ENCODE measurements around the gene EXOC8.
"Not testable (repeated sequence)": the region's sequence is repeated elsewhere in the genome, so short reads cannot be mapped to it uniquely, and the experiment has no call there.

EXOC8 gene

GRCh38 chr1:231348856-231349255, 11.2 kb upstream of the EXOC8 start:
- DNase-seq: not testable (repeated sequence)

- DNase-seq: no peak
These were observed 10.8 kb upstream of the EXOC8 start for GRCh38 chr1:231348442-231348841.

GRCh38 chr1:231347961-231348360, 10.3 kb upstream of the EXOC8 start:
- DNase-seq: no peak

- no peak for DNase-seq
These were observed 2.8 kb upstream of the EXOC8 start for GRCh38 chr1:231340328-231341013.

GRCh38 chr1:231338270-231339128, 847 bp upstream of the EXOC8 start, which contains the start of gene SPRTN:
TSS of gene SPRTN (plus strand) at chr1:231338293. CDS start at chr1:231338384, 91 bp downstream.
- DNase-seq: no peak

GRCh38 chr1:231337043-231337471, 595 bp downstream of the EXOC8 start:
- no peak for DNase-seq

GRCh38 chr1:231335663-231336602, 1.7 kb downstream of the EXOC8 start:
- no peak for DNase-seq

GRCh38 chr1:231334952-231335351, 2.7 kb downstream of the EXOC8 start:
- DNase-seq: no peak

- no peak for DNase-seq
These were observed 3.5 kb downstream of the EXOC8 start for GRCh38 chr1:231334079-231334666.

GRCh38 chr1:231332761-231333160, 4.9 kb downstream of the EXOC8 start:
- DNase-seq: no peak

- DNase-seq: no peak
These were observed 8.2 kb downstream of the EXOC8 start for GRCh38 chr1:231329483-231329882.

- no peak for DNase-seq
These were observed 10.0 kb downstream of the EXOC8 start for GRCh38 chr1:231327617-231328016.

GRCh38 chr1:231326248-231326647, 11.4 kb downstream of the EXOC8 start:
- DNase-seq: no peak

- no peak for DNase-seq
These were observed 13.0 kb downstream of the EXOC8 start for GRCh38 chr1:231324660-231325059.

GRCh38 chr1:231322880-231323530, 14.6 kb downstream of the EXOC8 start:
- DNase-seq: no peak

GRCh38 chr1:231319080-231319479, 18.6 kb downstream of the EXOC8 start:
- no peak for DNase-seq

GRCh38 chr1:231318568-231318967, 19.1 kb downstream of the EXOC8 start:
- no peak for DNase-seq

- DNase-seq: no peak
These were observed 19.7 kb downstream of the EXOC8 start for GRCh38 chr1:231318015-231318355.

- DNase-seq: no peak
These were observed 20.2 kb downstream of the EXOC8 start for GRCh38 chr1:231317306-231318014.

- DNase-seq: no peak
These were observed 21.8 kb downstream of the EXOC8 start for GRCh38 chr1:231315887-231316286.

- DNase-seq: no peak
These were observed 24.0 kb downstream of the EXOC8 start for GRCh38 chr1:231313661-231314060.

- DNase-seq: no peak
These were observed 25.2 kb downstream of the EXOC8 start for GRCh38 chr1:231312432-231312788.

Data from DMS153 (cell line).